Neural cell (in vitro differentiated cells): ENCODE measurements around the gene ALK. TPM values are rescaled to one million over a fixed set of nuclear protein-coding genes. Genes with fewer than 3 reads are reported as not detected.

Experiments used
- H2AFZ ChIP-seq: fragments of 200-600, 300-800 bp; sonication (generic), shearing (Covaris generic); 2 replicates; pipeline ENCODE4 v1.6.0; 2014; ENCODE audit warnings: low read depth, mild to moderate bottlenecking, antibody characterized with exemption, low read length, moderate library complexity
- H3F3A ChIP-seq: fragments of 200-600 bp; shearing (Covaris generic); 2 replicates; pipeline ENCODE4 v1.6.1; 2016; ENCODE audit warnings: mild to moderate bottlenecking, moderate library complexity, mixed read lengths, antibody characterized with exemption, low read length; ENCODE audit not compliant: insufficient read depth, poor library complexity, severe bottlenecking
- H3K27ac ChIP-seq: fragments of 200-600, 300-800 bp; sonication (generic), shearing (Covaris generic); 2 replicates; pipeline ENCODE4 v1.5.1; 2014; ENCODE audit warnings: mild to moderate bottlenecking, low read length, moderate library complexity
- H3K27me3 ChIP-seq: fragments of 300-800, 200-600 bp; sonication (generic), shearing (Covaris generic); 2 replicates; pipeline ENCODE4 v1.6.0; 2014; ENCODE audit warnings: mild to moderate bottlenecking, low read depth, low read length, moderate library complexity; ENCODE audit not compliant: insufficient read depth
- H3K36me3 ChIP-seq: fragments of 300-800, 200-600 bp; sonication (generic), shearing (Covaris generic); 2 replicates; pipeline ENCODE4 v1.5.1; 2014; ENCODE audit warnings: mild to moderate bottlenecking, antibody characterized with exemption, low read length, moderate library complexity; ENCODE audit not compliant: insufficient read depth
- H3K4me2 ChIP-seq: fragments of 300-800, 200-600 bp; sonication (generic), shearing (Covaris generic); 2 replicates; pipeline ENCODE4 v1.6.0; 2014; ENCODE audit warnings: mild to moderate bottlenecking, low read length
- H3K4me3 ChIP-seq: fragments of 300-800, 200-600 bp; sonication (generic), shearing (Covaris generic); 2 replicates; pipeline ENCODE4 v1.5.1; 2014; ENCODE audit warnings: mild to moderate bottlenecking, low read length, moderate library complexity
- H3K79me2 ChIP-seq: fragments of 200-600 bp; shearing (Covaris generic); replicated peaks from 2 replicates; pipeline ENCODE4 v1.6.0; 2014; ENCODE audit warnings: mild to moderate bottlenecking, low read length, moderate library complexity; ENCODE audit not compliant: insufficient read depth
- H3K9ac ChIP-seq: fragments of 300-800, 200-600 bp; sonication (generic), shearing (Covaris generic); 2 replicates; pipeline ENCODE4 v1.6.1; 2016; ENCODE audit warnings: mild to moderate bottlenecking, low read length, mixed read lengths
- H3K9me2 ChIP-seq: fragments of 200-600 bp; shearing (Covaris generic); 2 replicates; pipeline ENCODE4 v1.6.1; 2016; ENCODE audit warnings: mild to moderate bottlenecking, low read length, mixed read lengths; ENCODE audit not compliant: insufficient read depth
- H3K9me3 ChIP-seq: fragments of 200-600, 300-800 bp; sonication (generic), shearing (Covaris generic); 2 replicates; pipeline ENCODE4 v1.6.1; 2016; ENCODE audit warnings: mild to moderate bottlenecking, mixed run types, low read length, moderate library complexity, mixed read lengths
- H4K20me1 ChIP-seq: fragments of 200-600 bp; shearing (Covaris generic); 2 replicates; pipeline ENCODE4 v1.6.1; 2016; ENCODE audit warnings: mild to moderate bottlenecking, mixed run types; ENCODE audit not compliant: insufficient read depth
- EP300 ChIP-seq: fragments of 450-650 bp; conservative IDR thresholded peaks from 2 replicates; pipeline ENCODE4 v1.6.1; 2014; ENCODE audit warnings: antibody characterized with exemption, mild to moderate bottlenecking, moderate library complexity; ENCODE audit not compliant: poor library complexity, severe bottlenecking
- EZH2 ChIP-seq: fragments of 200-600, 300-800 bp; shearing (Covaris generic), sonication (generic); IDR thresholded peaks from 2 replicates; pipeline ENCODE4 v1.6.1; 2014; ENCODE audit warnings: antibody characterized with exemption, low read length, borderline replicate concordance, mild to moderate bottlenecking; ENCODE audit not compliant: insufficient read depth, poor library complexity, severe bottlenecking
- MXI1 ChIP-seq: fragments of 450-650 bp; conservative IDR thresholded peaks from 2 replicates; pipeline ENCODE4 v1.6.1; 2014; ENCODE audit warnings: antibody characterized with exemption, mild to moderate bottlenecking; ENCODE audit not compliant: poor library complexity, severe bottlenecking
- POLR2AphosphoS5 ChIP-seq: IDR thresholded peaks from 2 replicates; pipeline ENCODE4 v1.6.1; 2012
- RAD21 ChIP-seq: fragments of 450-650 bp; conservative IDR thresholded peaks from 2 replicates; pipeline ENCODE4 v1.6.1; 2014; ENCODE audit warnings: antibody characterized with exemption, mild to moderate bottlenecking, moderate library complexity
- SMC3 ChIP-seq: fragments of 450-650 bp; conservative IDR thresholded peaks from 2 replicates; pipeline ENCODE4 v1.6.1; 2014; ENCODE audit warnings: antibody characterized with exemption, mild to moderate bottlenecking, moderate library complexity; ENCODE audit not compliant: poor library complexity
- TAF1 ChIP-seq: IDR thresholded peaks from 2 replicates; pipeline ENCODE4 v1.6.1; 2012; ENCODE audit warnings: low read depth
- polyA plus RNA-seq: library from polyadenylated mRNA; depleted of rRNA; stranded (reverse); fragments of >200 nt; gene quantifications from 2 replicates; pipeline ENCODE4 v1.2.3, GENCODE V29; 2014
- TF ChIP-seq, protein P1 (sequence below): fragments of 450-650 bp; IDR thresholded peaks from 2 replicates; pipeline ENCODE4 v1.5.1; 2014; ENCODE audit warnings: antibody characterized with exemption, mild to moderate bottlenecking, moderate library complexity; ENCODE audit not compliant: poor library complexity, severe bottlenecking
- TF ChIP-seq, protein P2 (sequence below): IDR thresholded peaks from 2 replicates; pipeline ENCODE4 v1.6.1; 2012; ENCODE audit warnings: borderline replicate concordance

The ALK gene
- polyA plus RNA-seq, 1 donor from 2014 or later: 7.1 TPM

DNA sequence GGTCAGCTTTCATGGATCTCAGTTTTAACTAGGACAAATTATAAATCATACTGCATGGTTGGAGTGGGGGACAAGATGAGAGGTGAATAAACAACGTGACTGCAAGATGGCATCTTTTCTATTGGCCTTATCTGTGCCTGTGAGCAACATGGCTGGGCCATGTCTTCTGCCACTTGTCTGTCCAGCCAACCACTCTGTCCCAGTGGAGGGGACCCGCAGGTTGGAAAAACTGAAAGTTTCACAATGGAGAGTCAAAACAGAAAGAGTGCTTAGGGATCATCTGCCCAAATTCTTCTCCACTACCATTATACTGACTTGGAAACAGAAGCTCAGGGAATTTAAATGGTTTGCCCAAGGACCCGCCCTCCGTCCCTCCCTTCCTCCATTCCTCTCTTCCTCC is 104.1 kb downstream of the ALK start:
- no peaks in the 10 kb centered on the region for H3K79me2 ChIP-seq
- H3K4me3 ChIP-seq: no peak overlapping the region
- H3F3A ChIP-seq: no peaks in the 10 kb centered on the region
- no peaks in the 10 kb centered on the region for H3K27me3 ChIP-seq
- H3K9ac ChIP-seq: no peak overlapping the region
- no peak overlapping the region for H3K27ac ChIP-seq
- H3K9me2 ChIP-seq: no peaks in the 10 kb centered on the region
- no peaks in the 10 kb centered on the region for H3K36me3 ChIP-seq
- H3K9me3 ChIP-seq: no peaks in the 10 kb centered on the region
- H4K20me1 ChIP-seq: no peaks in the 10 kb centered on the region
- no peak overlapping the region for H2AFZ ChIP-seq
- TF ChIP-seq RAD21 (no peak), EZH2 (no peak), EP300 (no peak), POLR2AphosphoS5 (no peak), SMC3 (no peak), MXI1 (no peak), TAF1 (no peak)
- TF ChIP-seq, protein P1, sequence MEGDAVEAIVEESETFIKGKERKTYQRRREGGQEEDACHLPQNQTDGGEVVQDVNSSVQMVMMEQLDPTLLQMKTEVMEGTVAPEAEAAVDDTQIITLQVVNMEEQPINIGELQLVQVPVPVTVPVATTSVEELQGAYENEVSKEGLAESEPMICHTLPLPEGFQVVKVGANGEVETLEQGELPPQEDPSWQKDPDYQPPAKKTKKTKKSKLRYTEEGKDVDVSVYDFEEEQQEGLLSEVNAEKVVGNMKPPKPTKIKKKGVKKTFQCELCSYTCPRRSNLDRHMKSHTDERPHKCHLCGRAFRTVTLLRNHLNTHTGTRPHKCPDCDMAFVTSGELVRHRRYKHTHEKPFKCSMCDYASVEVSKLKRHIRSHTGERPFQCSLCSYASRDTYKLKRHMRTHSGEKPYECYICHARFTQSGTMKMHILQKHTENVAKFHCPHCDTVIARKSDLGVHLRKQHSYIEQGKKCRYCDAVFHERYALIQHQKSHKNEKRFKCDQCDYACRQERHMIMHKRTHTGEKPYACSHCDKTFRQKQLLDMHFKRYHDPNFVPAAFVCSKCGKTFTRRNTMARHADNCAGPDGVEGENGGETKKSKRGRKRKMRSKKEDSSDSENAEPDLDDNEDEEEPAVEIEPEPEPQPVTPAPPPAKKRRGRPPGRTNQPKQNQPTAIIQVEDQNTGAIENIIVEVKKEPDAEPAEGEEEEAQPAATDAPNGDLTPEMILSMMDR: no peak
- TF ChIP-seq, protein P2, sequence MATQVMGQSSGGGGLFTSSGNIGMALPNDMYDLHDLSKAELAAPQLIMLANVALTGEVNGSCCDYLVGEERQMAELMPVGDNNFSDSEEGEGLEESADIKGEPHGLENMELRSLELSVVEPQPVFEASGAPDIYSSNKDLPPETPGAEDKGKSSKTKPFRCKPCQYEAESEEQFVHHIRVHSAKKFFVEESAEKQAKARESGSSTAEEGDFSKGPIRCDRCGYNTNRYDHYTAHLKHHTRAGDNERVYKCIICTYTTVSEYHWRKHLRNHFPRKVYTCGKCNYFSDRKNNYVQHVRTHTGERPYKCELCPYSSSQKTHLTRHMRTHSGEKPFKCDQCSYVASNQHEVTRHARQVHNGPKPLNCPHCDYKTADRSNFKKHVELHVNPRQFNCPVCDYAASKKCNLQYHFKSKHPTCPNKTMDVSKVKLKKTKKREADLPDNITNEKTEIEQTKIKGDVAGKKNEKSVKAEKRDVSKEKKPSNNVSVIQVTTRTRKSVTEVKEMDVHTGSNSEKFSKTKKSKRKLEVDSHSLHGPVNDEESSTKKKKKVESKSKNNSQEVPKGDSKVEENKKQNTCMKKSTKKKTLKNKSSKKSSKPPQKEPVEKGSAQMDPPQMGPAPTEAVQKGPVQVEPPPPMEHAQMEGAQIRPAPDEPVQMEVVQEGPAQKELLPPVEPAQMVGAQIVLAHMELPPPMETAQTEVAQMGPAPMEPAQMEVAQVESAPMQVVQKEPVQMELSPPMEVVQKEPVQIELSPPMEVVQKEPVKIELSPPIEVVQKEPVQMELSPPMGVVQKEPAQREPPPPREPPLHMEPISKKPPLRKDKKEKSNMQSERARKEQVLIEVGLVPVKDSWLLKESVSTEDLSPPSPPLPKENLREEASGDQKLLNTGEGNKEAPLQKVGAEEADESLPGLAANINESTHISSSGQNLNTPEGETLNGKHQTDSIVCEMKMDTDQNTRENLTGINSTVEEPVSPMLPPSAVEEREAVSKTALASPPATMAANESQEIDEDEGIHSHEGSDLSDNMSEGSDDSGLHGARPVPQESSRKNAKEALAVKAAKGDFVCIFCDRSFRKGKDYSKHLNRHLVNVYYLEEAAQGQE: no peak
- H3K4me2 ChIP-seq: no peak overlapping the region

DNA sequence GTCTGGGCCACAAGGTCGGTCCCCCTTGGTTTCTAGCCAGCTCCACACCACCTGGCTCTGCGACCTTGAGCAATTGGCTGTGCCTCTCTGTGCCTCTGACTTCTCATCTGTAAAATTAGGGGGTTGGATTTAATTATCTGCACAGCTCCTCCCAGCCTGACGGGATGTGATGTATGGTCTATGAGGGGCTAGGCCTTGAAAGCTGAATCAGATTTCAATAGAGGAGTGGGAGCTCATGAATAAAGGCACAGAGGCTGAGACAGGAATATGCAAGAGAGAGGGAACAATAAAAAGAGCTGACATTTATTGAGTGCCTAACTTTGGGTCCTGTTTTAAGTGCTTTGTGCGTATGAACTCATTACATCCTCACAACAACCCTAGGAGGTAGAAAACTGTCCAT is 104.7 kb downstream of the ALK start:
- no peaks in the 10 kb centered on the region for H3K9me2 ChIP-seq
- H3F3A ChIP-seq: no peaks in the 10 kb centered on the region
- no peaks in the 10 kb centered on the region for H3K27me3 ChIP-seq
- H3K9ac ChIP-seq: no peak overlapping the region
- TF ChIP-seq RAD21 (no peak), EZH2 (no peak), SMC3 (no peak), POLR2AphosphoS5 (no peak), EP300 (no peak), MXI1 (no peak), TAF1 (no peak)
- TF ChIP-seq, protein P1: no peak
- TF ChIP-seq, protein P2: no peak
- H3K27ac ChIP-seq: no peak overlapping the region
- H3K36me3 ChIP-seq: no peaks in the 10 kb centered on the region
- H4K20me1 ChIP-seq: no peaks in the 10 kb centered on the region
- H3K9me3 ChIP-seq: no peaks in the 10 kb centered on the region
- H3K4me3 ChIP-seq: no peak overlapping the region
- H2AFZ ChIP-seq: no peak overlapping the region
- no peaks in the 10 kb centered on the region for H3K79me2 ChIP-seq
- no peak overlapping the region for H3K4me2 ChIP-seq
